ENCODE measurements around the gene INSIG2.

INSIG2 gene

DNA sequence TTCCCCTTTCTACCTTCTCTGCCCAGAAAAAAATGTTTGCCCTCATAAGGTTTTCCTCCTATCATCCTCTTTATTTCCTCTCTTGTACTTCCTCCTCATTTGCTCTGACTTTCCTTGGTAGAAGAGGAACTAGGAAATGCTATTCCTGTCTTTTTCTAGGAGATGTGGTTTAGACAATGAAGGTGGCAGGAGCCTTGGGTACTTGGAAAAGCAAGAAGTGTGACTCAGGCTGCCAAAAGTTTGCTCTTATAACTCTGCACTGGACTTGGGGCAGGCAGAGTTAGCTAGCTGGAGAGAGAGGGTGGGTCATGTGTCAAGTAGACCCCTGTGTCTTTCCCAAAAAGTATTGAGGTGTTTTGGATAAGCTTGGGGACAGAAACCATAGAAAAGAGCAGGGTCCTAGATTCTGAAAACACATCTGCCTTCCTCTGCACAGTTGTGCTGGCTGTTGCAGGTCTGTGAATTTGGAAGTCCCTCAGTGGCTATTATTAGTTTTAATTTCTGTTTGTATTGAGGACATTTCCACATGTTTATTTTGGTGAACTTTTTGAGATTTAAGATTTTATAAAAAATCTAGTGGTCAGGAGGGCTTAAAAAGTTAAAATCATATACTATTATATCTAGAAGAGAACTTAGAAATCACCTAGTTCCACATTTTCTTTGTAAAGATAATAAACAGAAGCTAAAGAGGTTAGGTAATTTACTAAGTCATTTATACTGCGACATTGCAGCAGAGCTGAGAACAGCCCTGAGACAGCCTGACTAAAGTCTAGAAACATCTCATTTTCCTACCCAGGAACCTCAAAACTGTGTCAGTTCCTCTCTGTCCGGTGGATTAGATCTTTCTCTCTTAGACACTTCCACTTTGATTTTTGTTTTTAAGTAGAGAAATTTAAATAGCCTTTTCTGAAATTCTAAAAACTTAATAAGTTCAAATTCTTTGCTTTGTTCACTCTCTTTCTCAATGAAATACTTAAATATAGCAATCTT, 16.0 kb downstream of the INSIG2 start:
- no peak overlapping the region for H3K4me3 ChIP-seq (ENCODE audit: low read depth, low read length)
- in situ Hi-C loops (cut with HindIII; ENCODE audit: low sequenced_read_pairs), result no loop called here
- TF ChIP-seq, protein P1, sequence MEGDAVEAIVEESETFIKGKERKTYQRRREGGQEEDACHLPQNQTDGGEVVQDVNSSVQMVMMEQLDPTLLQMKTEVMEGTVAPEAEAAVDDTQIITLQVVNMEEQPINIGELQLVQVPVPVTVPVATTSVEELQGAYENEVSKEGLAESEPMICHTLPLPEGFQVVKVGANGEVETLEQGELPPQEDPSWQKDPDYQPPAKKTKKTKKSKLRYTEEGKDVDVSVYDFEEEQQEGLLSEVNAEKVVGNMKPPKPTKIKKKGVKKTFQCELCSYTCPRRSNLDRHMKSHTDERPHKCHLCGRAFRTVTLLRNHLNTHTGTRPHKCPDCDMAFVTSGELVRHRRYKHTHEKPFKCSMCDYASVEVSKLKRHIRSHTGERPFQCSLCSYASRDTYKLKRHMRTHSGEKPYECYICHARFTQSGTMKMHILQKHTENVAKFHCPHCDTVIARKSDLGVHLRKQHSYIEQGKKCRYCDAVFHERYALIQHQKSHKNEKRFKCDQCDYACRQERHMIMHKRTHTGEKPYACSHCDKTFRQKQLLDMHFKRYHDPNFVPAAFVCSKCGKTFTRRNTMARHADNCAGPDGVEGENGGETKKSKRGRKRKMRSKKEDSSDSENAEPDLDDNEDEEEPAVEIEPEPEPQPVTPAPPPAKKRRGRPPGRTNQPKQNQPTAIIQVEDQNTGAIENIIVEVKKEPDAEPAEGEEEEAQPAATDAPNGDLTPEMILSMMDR (IDR thresholded peaks at IDR 0.05; ENCODE audit: low read depth, low read length, missing control alignments), result no peak
- no peak for DNase-seq (ENCODE audit: low read depth)

GRCh38 chr2:118105497-118105896, 17.2 kb downstream of the INSIG2 start:
- in situ Hi-C loops (cut with HindIII; ENCODE audit: low sequenced_read_pairs), result no loop called here
- DNase-seq (ENCODE audit: low read depth), result no peak
- TF ChIP-seq, protein P1 (IDR thresholded peaks at IDR 0.05; ENCODE audit: low read depth, low read length, missing control alignments), result no peak
- no peak overlapping the region for H3K4me3 ChIP-seq (ENCODE audit: low read depth, low read length)

GRCh38 chr2:118106926-118107325, 18.7 kb downstream of the INSIG2 start:
- DNase-seq (ENCODE audit: low read depth), result no peak
- TF ChIP-seq, protein P1 (IDR thresholded peaks at IDR 0.05; ENCODE audit: low read depth, low read length, missing control alignments), result no peak
- no peak overlapping the region for H3K4me3 ChIP-seq (ENCODE audit: low read depth, low read length)
- in situ Hi-C loops (cut with HindIII; ENCODE audit: low sequenced_read_pairs), result no loop called here

DNA sequence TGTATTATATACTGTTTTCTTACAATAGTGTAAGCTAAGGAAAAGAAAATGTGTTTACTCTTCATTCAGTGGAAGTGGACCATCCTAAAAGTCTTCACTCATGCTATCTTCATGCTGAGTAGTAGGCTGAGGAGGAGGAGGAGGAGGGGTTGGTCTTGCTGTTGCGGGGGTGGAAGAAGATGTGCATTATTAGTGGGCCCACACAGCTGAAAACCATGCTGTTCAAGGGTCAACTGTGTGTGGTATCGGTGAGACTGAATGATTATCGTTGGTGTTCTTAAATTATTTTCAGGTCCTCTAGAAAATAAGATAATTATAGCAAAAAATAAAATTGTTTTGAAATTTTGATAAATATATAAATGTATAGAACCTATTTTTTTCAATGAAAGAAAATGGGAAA, 22.0 kb downstream of the INSIG2 start:
- no peak overlapping the region for H3K4me3 ChIP-seq (ENCODE audit: low read depth, low read length)
- in situ Hi-C loops (cut with HindIII; ENCODE audit: low sequenced_read_pairs), result no loop called here
- no peak for DNase-seq (ENCODE audit: low read depth)
- TF ChIP-seq, protein P1 (IDR thresholded peaks at IDR 0.05; ENCODE audit: low read depth, low read length, missing control alignments), result no peak

DNA sequence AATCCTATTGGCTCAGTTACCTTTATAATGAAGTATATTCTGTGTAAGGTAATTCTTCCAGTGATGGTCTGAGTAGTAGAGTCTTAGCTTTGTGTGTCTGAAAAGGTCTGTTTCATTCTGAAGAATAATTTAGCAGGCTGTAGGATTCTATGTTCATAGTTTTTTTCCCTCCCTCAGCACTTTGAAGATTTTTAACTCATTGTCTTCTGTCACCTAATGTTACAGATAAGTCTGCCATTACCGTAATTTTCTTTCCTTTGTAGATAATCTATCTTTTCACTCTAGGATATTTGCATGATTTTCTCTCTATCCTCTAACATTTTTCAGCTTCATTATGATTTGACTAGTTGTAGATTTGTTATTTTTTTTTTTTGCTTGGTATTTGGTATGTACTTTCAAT, 22.7 kb downstream of the INSIG2 start:
- in situ Hi-C loops (cut with HindIII; ENCODE audit: low sequenced_read_pairs), result no loop called here

DNA sequence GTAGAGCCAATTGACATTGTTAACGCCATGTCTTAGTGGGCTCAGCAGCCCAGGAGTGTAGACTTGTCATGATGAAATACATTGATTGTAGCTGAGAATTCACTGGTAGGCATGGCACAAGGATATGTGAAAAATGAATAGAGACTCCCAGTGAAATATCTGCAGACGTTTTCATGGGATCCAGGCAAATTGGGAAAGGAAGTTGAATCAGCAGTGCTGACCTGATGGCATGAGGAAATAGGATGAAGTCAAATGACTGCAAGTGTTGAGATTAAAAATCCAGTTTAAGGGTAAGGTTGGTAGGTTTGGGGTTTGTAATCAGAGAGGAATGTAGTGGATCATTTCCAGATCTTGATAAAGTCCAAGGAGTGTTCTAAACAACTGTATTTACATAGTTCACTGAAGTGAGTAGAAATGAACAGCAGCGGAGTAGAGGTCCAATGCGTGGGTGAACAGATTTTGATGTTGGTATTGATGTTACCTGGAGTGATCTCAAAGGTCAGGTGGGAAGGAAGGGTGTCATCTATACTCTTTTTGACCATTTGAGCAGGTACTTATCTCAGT, 24.6 kb downstream of the INSIG2 start:
- no peak overlapping the region for H3K4me3 ChIP-seq (ENCODE audit: low read depth, low read length)
- TF ChIP-seq, protein P1 (IDR thresholded peaks at IDR 0.05; ENCODE audit: low read depth, low read length, missing control alignments), result no peak
- in situ Hi-C loops (cut with HindIII; ENCODE audit: low sequenced_read_pairs), result no loop called here
- DNase-seq (ENCODE audit: low read depth), result peak; percentile 53

More for the DNA sequence above, 22.7 kb downstream of the INSIG2 start:
- H3K4me3 ChIP-seq (ENCODE audit: low read depth, low read length), result no peak overlapping the region
- TF ChIP-seq, protein P1 (IDR thresholded peaks at IDR 0.05; ENCODE audit: low read depth, low read length, missing control alignments), result no peak
- no peak for DNase-seq (ENCODE audit: low read depth)

Data from astrocyte of the cerebellum (primary cell).